HCT116 (cell line): ENCODE measurements around the gene FCRL1. TPM values are rescaled to one million over a fixed set of nuclear protein-coding genes. Genes with fewer than 3 reads are reported as not detected.

Experiments used
- ATAC-seq: fragments of 200-7000 bp; cut with Tn5 transposase; 2 replicates; pipeline ENCODE4 v1.9.1; 2020; ENCODE audit warnings: mild to moderate bottlenecking, moderate library complexity
- BruUV-seq: library from RNA; stranded (reverse); fragments of 400-500 nt; replicated peaks from 2 replicates; lab custom pipeline; 2021; lab: Mats Ljungman, UMichigan
- CTCF ChIA-PET: fragments of 300-600 bp; sonication (Branson Sonifier 250); formaldehyde crosslinking; loops from one replicate; lab custom pipeline; 2021; ENCODE audit warnings: antibody characterized with exemption; lab: Charles Lee
- POLR2A ChIA-PET: fragments of 300-600, 350-600 bp; sonication (Branson Sonifier 250); formaldehyde crosslinking; loops from one replicate; lab custom pipeline; 2021; ENCODE audit warnings: antibody characterized with exemption; lab: Charles Lee
- RAD21 ChIA-PET, 2 experiments: fragments of 300-600 bp; sonication (Branson Sonifier 250); formaldehyde crosslinking; loops; one replicate each; lab custom pipeline; 2023; ENCODE audit warnings: low total read pairs in 2 of 2; ENCODE audit not compliant: uncharacterized antibody in 2 of 2, unreplicated experiment in 2 of 2, low non-redundant PET in 1 of 2; lab: Charles Lee
- DNase-seq: peaks from one replicate; pipeline ENCODE4 v3.0.0-alpha.2; 2010; ENCODE audit warnings: low read depth, low spot score
- H2AFZ ChIP-seq: fragments of 200-600 bp; shearing (Covaris generic), sonication (generic); 2 replicates; pipeline ENCODE4 v1.6.1; 2017; ENCODE audit warnings: low read depth, mixed run types, mixed read lengths, antibody characterized with exemption, low read length; ENCODE audit not compliant: poor library complexity, severe bottlenecking
- H3K27ac ChIP-seq: 2 replicates; pipeline ENCODE4 v1.5.1; 2012; ENCODE audit warnings: low read depth, low read length
- H3K27me3 ChIP-seq: fragments of 200-600 bp; sonication (generic); 2 replicates; pipeline ENCODE4 v1.6.1; 2016; ENCODE audit warnings: mixed run types, low read length, mixed read lengths; ENCODE audit not compliant: insufficient read depth
- H3K36me3 ChIP-seq, 2 experiments: fragments of 200-500 bp in 1 of 2; fragments of 200-600 bp in 1 of 2; sonication (Bioruptor generic) in 1 of 2; sonication (generic) in 1 of 2; 2 replicates each; pipeline versions ENCODE4 v1.5.1 to v1.6.1; 2014 to 2016; ENCODE audit warnings: low read length in 2 of 2, inconsistent platforms in 1 of 2, mixed read lengths in 1 of 2, mixed run types in 1 of 2; ENCODE audit not compliant: insufficient read depth in 2 of 2, control insufficient read depth in 1 of 2
- H3K4me1 ChIP-seq, 2 experiments: fragments of 200-600 bp in 1 of 2; sonication (generic) in 1 of 2; 2 replicates each; pipeline versions ENCODE4 v1.5.1 to v1.6.1; 2012 to 2017; ENCODE audit warnings: low read length in 2 of 2, inconsistent platforms in 1 of 2, mild to moderate bottlenecking in 1 of 2, mixed read lengths in 1 of 2, mixed run types in 1 of 2, moderate library complexity in 1 of 2; ENCODE audit not compliant: insufficient read depth in 2 of 2, control insufficient read depth in 1 of 2
- H3K4me2 ChIP-seq: fragments of 200-600 bp; sonication (generic); 2 replicates; pipeline ENCODE4 v1.6.1; 2017; ENCODE audit warnings: mixed run types, low read length, mixed read lengths
- H3K4me3 ChIP-seq, 2 experiments: fragments of 200-600 bp in 1 of 2; sonication (generic) in 1 of 2; replicated peaks in 1 of 2; 2 replicates each; pipeline ENCODE4 v1.5.1; 2011 to 2016; ENCODE audit warnings: low read length in 2 of 2, control low read depth in 1 of 2, low read depth in 1 of 2, mild to moderate bottlenecking in 1 of 2, mixed read lengths in 1 of 2, mixed run types in 1 of 2
- H3K79me2 ChIP-seq: fragments of 200-600 bp; sonication (generic); 2 replicates; pipeline ENCODE4 v1.6.1; 2017; ENCODE audit warnings: mild to moderate bottlenecking, mixed run types, low read length, moderate library complexity, mixed read lengths; ENCODE audit not compliant: insufficient read depth
- H3K9ac ChIP-seq: fragments of 200-600 bp; sonication (generic); 2 replicates; pipeline ENCODE4 v1.6.1; 2016; ENCODE audit warnings: low read length, mixed read lengths
- H3K9me2 ChIP-seq: fragments of 200-600 bp; sonication (generic), shearing (Covaris generic); 2 replicates; pipeline ENCODE4 v1.6.1; 2017; ENCODE audit warnings: mixed run types, mild to moderate bottlenecking, moderate library complexity; ENCODE audit not compliant: insufficient read depth
- H3K9me3 ChIP-seq, 2 experiments: fragments of 200-500 bp in 1 of 2; fragments of 200-600 bp in 1 of 2; sonication (Bioruptor generic) in 1 of 2; sonication (generic) in 1 of 2; 2 replicates each; pipeline ENCODE4 v1.6.1; 2014 to 2017; ENCODE audit warnings: low read length in 2 of 2, mixed read lengths in 2 of 2, inconsistent platforms in 1 of 2, low read depth in 1 of 2, mild to moderate bottlenecking in 1 of 2, mixed run types in 1 of 2, moderate library complexity in 1 of 2; ENCODE audit not compliant: control insufficient read depth in 1 of 2, insufficient read depth in 1 of 2
- H4K20me1 ChIP-seq: fragments of 200-600 bp; sonication (generic), shearing (Covaris generic); 2 replicates; pipeline ENCODE4 v1.6.1; 2017; ENCODE audit warnings: mixed run types, mild to moderate bottlenecking, moderate library complexity; ENCODE audit not compliant: insufficient read depth
- CBX3 ChIP-seq: IDR thresholded peaks from 2 replicates; pipeline ENCODE4 v1.6.1; 2012; ENCODE audit warnings: low read depth
- CEBPB ChIP-seq: IDR thresholded peaks from 2 replicates; pipeline ENCODE4 v1.6.1; 2012; ENCODE audit warnings: low read depth
- CTCF ChIP-seq, 3 experiments: fragments of 200-600 bp in 1 of 3; sonication (generic) in 1 of 3; IDR thresholded peaks in 2 of 3; conservative IDR thresholded peaks in 1 of 3; 2 replicates each; pipeline ENCODE4 v1.5.1; 2012 to 2017; ENCODE audit warnings: low read depth in 2 of 3, low read length in 2 of 3, antibody characterized with exemption in 1 of 3, borderline replicate concordance in 1 of 3, control low read depth in 1 of 3, mild to moderate bottlenecking in 1 of 3, mixed read lengths in 1 of 3, mixed run types in 1 of 3, moderate library complexity in 1 of 3; ENCODE audit not compliant: insufficient read depth in 1 of 3
- EGR1 ChIP-seq: IDR thresholded peaks from 2 replicates; pipeline ENCODE4 v1.6.1; 2012; ENCODE audit warnings: low read depth
- EZH2 ChIP-seq: fragments of 200-600 bp; sonication (generic); IDR thresholded peaks from 2 replicates; pipeline ENCODE4 v1.6.1; 2017; ENCODE audit warnings: antibody characterized with exemption, mixed run types
- EZH2phosphoT487 ChIP-seq: fragments of 200-600 bp; IDR thresholded peaks from 2 replicates; pipeline ENCODE4 v1.6.1; 2018; ENCODE audit warnings: antibody characterized with exemption, borderline replicate concordance
- FOSL1 ChIP-seq: IDR thresholded peaks from 2 replicates; pipeline ENCODE4 v1.6.1; 2012; ENCODE audit warnings: low read depth
- JUND ChIP-seq: IDR thresholded peaks from 2 replicates; pipeline ENCODE4 v1.6.1; 2012
- MAX ChIP-seq: IDR thresholded peaks from 2 replicates; pipeline ENCODE4 v1.6.1; 2012
- POLR2AphosphoS5 ChIP-seq: IDR thresholded peaks from 2 replicates; pipeline ENCODE4 v1.6.1; 2011; ENCODE audit warnings: mild to moderate bottlenecking, low read depth, low read length, moderate library complexity
- RAD21 ChIP-seq: IDR thresholded peaks from 2 replicates; pipeline ENCODE4 v1.6.1; 2012; ENCODE audit warnings: low read depth, mild to moderate bottlenecking
- SIN3A ChIP-seq: IDR thresholded peaks from 2 replicates; pipeline ENCODE4 v1.6.1; 2012; ENCODE audit warnings: low read depth
- SP1 ChIP-seq: IDR thresholded peaks from 2 replicates; pipeline ENCODE4 v1.6.1; 2012; ENCODE audit warnings: low read depth
- SRF ChIP-seq: IDR thresholded peaks from 2 replicates; pipeline ENCODE4 v1.6.1; 2012; ENCODE audit warnings: low read depth
- TCF7L2 ChIP-seq: IDR thresholded peaks from 2 replicates; pipeline ENCODE4 v1.7.0; 2011; ENCODE audit warnings: borderline replicate concordance, inconsistent platforms; ENCODE audit not compliant: insufficient read depth, insufficient read length; ENCODE audit errors: extremely low read depth
- ZNF274 ChIP-seq: fragments of 200-500 bp; sonication (Bioruptor generic); IDR thresholded peaks from 2 replicates; pipeline ENCODE4 v1.6.1; 2014; ENCODE audit warnings: mild to moderate bottlenecking, low read depth, low read length, inconsistent platforms
- intact Hi-C: fragments of 100-400 bp; cut with micrococcal nuclease; formaldehyde crosslinking; loops from 2 replicates; pipeline ENCODE4 v1.10.0; 2022
- total RNA-seq: library from RNA; stranded (reverse); gene quantifications from one replicate; pipeline ENCODE4 v1.2.1, GENCODE V29; 2021; ENCODE audit not compliant: unreplicated experiment
- TF ChIP-seq, protein P1 (sequence below): IDR thresholded peaks from 2 replicates; pipeline ENCODE4 v1.6.1; 2012
- TF ChIP-seq, protein P2 (sequence below): IDR thresholded peaks from 2 replicates; pipeline ENCODE4 v1.6.1; 2011; ENCODE audit warnings: mild to moderate bottlenecking, low read length, moderate library complexity; ENCODE audit not compliant: insufficient replicate concordance; ENCODE audit errors: extremely low read depth

Gene FCRL1
- total RNA-seq, 1 experiment from 2014 or later = not detected

DNA sequence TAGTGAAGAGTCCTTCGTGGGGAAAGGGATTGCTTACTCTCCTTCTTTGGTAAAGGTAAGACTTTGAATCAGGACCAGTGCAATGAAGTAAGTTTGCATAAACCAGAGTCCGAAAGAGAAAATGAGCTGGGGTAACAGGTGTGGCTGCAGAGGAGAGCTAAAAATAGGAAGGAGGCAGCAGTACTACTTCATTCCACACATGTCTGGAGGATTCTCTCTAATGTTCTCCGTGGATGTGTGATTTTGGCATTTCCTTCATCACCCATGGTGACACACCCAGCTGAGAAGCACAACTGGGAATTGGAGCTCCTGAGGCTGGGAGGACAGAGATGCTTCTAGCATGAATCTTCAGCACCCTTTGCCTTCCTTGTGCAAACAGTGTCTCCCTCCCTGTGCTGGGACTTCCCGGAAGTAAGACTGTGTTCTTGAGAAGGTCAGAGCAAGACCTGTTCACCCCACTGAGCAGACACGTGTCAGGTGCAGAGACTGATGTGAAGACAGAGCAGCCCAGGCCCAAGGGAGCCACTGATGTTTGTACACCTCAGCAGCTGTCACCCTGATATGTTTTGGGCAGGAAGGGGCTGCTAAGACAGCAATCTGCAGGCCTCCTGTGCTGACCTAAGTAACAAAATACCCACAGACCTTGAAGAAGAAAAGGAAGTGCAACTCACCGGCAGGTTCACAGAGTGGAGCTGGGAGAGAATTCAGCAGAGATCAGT lies 13.3 kb downstream of the FCRL1 start:
- BruUV-seq = no TSS peak
- CTCF ChIA-PET = no interaction called here

GRCh38 chr1:157803851-157804250 lies 16.1 kb downstream of the FCRL1 start:
- no TSS peak for BruUV-seq
- POLR2A ChIA-PET = no interaction called here
- Histone ChIP-seq H3K4me1 (no peaks in the 10 kb centered on the region), H3K9me2 (no peaks in the 10 kb centered on the region), H3K9me3 (no peaks in the 10 kb centered on the region), H3K4me3 (no peak overlapping the region), H3K9ac (no peak overlapping the region), H3K27me3 (peaks cover 44% of the 10 kb centered on the region), H3K4me2 (no peak overlapping the region), H3K36me3 (no peaks in the 10 kb centered on the region), H2AFZ (no peak overlapping the region), H4K20me1 (no peaks in the 10 kb centered on the region), H3K79me2 (no peaks in the 10 kb centered on the region), H3K27ac (no peak overlapping the region)
- ATAC-seq = no peak
- CTCF ChIA-PET = no interaction called here
- RAD21 ChIA-PET = no interaction called here
- no peak for DNase-seq
- intact Hi-C loops = no loop called here
- TF ChIP-seq EZH2phosphoT487 (no peak), SP1 (no peak), ZNF274 (no peak), SRF (no peak), JUND (no peak), EZH2 (no peak), CBX3 (no peak), CTCF (IDR thresholded peaks at IDR 0.05 in 2 of 3, conservative IDR thresholded peaks at IDR 0.05 in 1 of 3; ENCODE audit: borderline replicate concordance in 1 of 3, insufficient read depth in 1 of 3, low read depth in 2 of 3, low read length in 2 of 3) (no peak), MAX (no peak), TCF7L2 (no peak), SIN3A (no peak), FOSL1 (no peak), EGR1 (no peak), RAD21 (no peak)
- TF ChIP-seq, protein P1, sequence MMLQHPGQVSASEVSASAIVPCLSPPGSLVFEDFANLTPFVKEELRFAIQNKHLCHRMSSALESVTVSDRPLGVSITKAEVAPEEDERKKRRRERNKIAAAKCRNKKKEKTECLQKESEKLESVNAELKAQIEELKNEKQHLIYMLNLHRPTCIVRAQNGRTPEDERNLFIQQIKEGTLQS = no peak
- TF ChIP-seq, protein P2, sequence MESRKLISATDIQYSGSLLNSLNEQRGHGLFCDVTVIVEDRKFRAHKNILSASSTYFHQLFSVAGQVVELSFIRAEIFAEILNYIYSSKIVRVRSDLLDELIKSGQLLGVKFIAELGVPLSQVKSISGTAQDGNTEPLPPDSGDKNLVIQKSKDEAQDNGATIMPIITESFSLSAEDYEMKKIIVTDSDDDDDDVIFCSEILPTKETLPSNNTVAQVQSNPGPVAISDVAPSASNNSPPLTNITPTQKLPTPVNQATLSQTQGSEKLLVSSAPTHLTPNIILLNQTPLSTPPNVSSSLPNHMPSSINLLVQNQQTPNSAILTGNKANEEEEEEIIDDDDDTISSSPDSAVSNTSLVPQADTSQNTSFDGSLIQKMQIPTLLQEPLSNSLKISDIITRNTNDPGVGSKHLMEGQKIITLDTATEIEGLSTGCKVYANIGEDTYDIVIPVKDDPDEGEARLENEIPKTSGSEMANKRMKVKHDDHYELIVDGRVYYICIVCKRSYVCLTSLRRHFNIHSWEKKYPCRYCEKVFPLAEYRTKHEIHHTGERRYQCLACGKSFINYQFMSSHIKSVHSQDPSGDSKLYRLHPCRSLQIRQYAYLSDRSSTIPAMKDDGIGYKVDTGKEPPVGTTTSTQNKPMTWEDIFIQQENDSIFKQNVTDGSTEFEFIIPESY = no peak

More for the DNA sequence above, 13.3 kb downstream of the FCRL1 start:
- no peaks in the 10 kb centered on the region for H3K36me3 ChIP-seq
- POLR2A ChIA-PET = no interaction called here
- no peak overlapping the region for H2AFZ ChIP-seq
- no peak overlapping the region for H3K27ac ChIP-seq
- intact Hi-C loops = no loop called here
- no peaks in the 10 kb centered on the region for H3K4me1 ChIP-seq
- ATAC-seq (no peak), DNase-seq (no peak)
- H3K9me3 ChIP-seq = no peaks in the 10 kb centered on the region
- no peaks in the 10 kb centered on the region for H3K9me2 ChIP-seq
- H3K4me2 ChIP-seq = no peak overlapping the region
- no peaks in the 10 kb centered on the region for H3K79me2 ChIP-seq
- RAD21 ChIA-PET = no interaction called here
- no peak overlapping the region for H3K9ac ChIP-seq
- peaks cover 41% of the 10 kb centered on the region for H3K27me3 ChIP-seq
- H4K20me1 ChIP-seq = no peaks in the 10 kb centered on the region
- TF ChIP-seq EZH2 (no peak), CEBPB (no peak), POLR2AphosphoS5 (no peak), CBX3 (no peak)
- TF ChIP-seq, all 23 proteins: peak for 0
- no peak overlapping the region for H3K4me3 ChIP-seq
